Lower lobe of right lung (tissue), 2 donors: ENCODE measurements around the gene MACF1. TPM values are rescaled to one million over a fixed set of nuclear protein-coding genes. Genes with fewer than 3 reads are reported as not detected.
A peak's percentile ranks its signal among the peaks of the same experiment; 100 is the strongest.

Experiments
- ATAC-seq, 2 donors: fragments of 200-7000 bp; cut with Tn5 transposase; one replicate each; pipeline ENCODE4 v1.9.1; 2020 to 2022; ENCODE audit warnings: mild to moderate bottlenecking in 2 of 2, moderate library complexity in 2 of 2
- DNase-seq: peaks from one replicate; pipeline ENCODE4 v3.0.0-alpha.2; 2020
- H3K27ac ChIP-seq: fragments of 200-600 bp; one replicate; pipeline ENCODE4 v1.8.0; 2022
- H3K27me3 ChIP-seq: fragments of 200-600 bp; one replicate; pipeline ENCODE4 v1.8.0; 2022; ENCODE audit warnings: low read depth
- H3K36me3 ChIP-seq: fragments of 200-600 bp; one replicate; pipeline ENCODE4 v1.8.0; 2022; ENCODE audit warnings: mild to moderate bottlenecking
- H3K4me1 ChIP-seq: fragments of 200-600 bp; one replicate; pipeline ENCODE4 v1.8.0; 2022
- H3K4me3 ChIP-seq: fragments of 200-600 bp; one replicate; pipeline ENCODE4 v1.8.0; 2022; ENCODE audit warnings: mild to moderate bottlenecking
- H3K9me3 ChIP-seq: fragments of 200-600 bp; one replicate; pipeline ENCODE4 v1.8.0; 2022
- intact Hi-C: fragments of 100-400 bp; cut with DNase I; formaldehyde crosslinking; loops from one replicate; pipeline ENCODE4 v1.11.0; 2022
- total RNA-seq: library from RNA; stranded (reverse); fragmentation: NEBNext Ultra II Directional; extraction: Animal tissue kit (Norgen Biotek cat#: 25700); gene quantifications from one replicate; pipeline ENCODE4 v1.2.1, GENCODE V29; 2021
- TF ChIP-seq, protein P1 (sequence below): fragments of 200-600 bp; IDR thresholded peaks from one replicate; pipeline ENCODE4 v1.8.0; 2022; ENCODE audit warnings: antibody characterized with exemption, mild to moderate bottlenecking
- donor health status: DM: no; HTN: yes; CAD: no; lungs with severe emphysema.

MACF1 gene
- total RNA-seq, 1 donor from 2014 or later, result 506 TPM

DNA sequence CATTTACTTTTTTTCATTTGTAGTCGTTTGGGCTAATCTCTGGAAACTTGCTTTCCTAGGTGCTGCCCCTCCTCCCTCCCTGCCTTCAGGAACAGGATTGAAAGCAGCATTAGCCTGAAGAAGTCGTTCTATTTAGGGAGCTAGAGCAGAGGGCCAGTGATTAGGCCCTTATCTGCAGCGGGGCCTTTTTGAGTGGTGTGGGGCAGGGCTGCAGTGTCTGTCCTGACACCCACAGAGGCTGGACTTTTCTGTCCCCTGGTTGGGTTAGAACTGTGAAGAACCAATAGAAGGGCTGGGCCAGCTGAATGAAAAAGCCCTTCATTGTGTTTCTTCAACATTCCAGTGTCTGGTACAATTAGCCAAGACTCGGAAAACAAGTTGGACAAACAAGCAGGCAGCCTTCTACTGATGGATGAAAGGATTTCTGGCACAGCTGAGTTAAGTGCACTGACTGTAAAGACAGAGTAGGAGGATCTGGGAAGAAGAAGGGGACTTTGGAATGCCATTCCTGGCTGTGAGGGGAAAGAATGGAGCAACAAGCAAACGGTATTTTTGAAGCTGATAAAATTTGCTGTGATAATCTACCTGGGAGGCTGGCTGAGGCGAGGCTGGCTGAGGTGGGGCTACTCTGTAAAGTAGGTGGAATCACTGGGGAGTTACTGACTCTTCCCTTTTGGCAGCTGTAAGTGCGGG is 9.7 kb downstream of the MACF1 start:
- Histone ChIP-seq H3K4me3 (no peak overlapping the region), H3K36me3 (no peaks in the 10 kb centered on the region), H3K27me3 (no peaks in the 10 kb centered on the region), H3K9me3 (no peaks in the 10 kb centered on the region), H3K27ac (peak overlapping the region; percentile 69), H3K4me1 (peaks cover 68% of the 10 kb centered on the region)
- TF ChIP-seq, protein P1, sequence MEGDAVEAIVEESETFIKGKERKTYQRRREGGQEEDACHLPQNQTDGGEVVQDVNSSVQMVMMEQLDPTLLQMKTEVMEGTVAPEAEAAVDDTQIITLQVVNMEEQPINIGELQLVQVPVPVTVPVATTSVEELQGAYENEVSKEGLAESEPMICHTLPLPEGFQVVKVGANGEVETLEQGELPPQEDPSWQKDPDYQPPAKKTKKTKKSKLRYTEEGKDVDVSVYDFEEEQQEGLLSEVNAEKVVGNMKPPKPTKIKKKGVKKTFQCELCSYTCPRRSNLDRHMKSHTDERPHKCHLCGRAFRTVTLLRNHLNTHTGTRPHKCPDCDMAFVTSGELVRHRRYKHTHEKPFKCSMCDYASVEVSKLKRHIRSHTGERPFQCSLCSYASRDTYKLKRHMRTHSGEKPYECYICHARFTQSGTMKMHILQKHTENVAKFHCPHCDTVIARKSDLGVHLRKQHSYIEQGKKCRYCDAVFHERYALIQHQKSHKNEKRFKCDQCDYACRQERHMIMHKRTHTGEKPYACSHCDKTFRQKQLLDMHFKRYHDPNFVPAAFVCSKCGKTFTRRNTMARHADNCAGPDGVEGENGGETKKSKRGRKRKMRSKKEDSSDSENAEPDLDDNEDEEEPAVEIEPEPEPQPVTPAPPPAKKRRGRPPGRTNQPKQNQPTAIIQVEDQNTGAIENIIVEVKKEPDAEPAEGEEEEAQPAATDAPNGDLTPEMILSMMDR, result no peak
- intact Hi-C loops, result no loop called here
- peak; percentile 57 for DNase-seq
- ATAC-seq, result peak; percentile 89 to 90

DNA sequence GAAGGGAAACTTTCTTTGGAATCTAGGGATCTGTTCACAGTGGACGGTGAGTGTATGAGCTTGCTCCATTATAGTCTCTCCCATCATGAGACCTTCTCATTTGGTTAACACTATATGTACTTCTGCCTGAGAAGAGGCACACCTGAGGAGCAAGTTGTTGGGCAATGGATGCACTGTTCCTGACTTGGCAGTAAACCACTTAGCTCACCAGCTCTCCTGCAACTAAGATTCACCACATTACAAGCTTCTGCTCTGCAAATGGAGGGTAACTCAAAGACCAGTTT is 10.2 kb downstream of the MACF1 start:
- TF ChIP-seq, protein P1, result no peak
- intact Hi-C loops, result no loop called here
- ATAC-seq (peak; percentile 13 to 37), DNase-seq (no peak)
- Histone ChIP-seq H3K27me3 (no peaks in the 10 kb centered on the region), H3K27ac (peak overlapping the region; percentile 69), H3K4me1 (peaks cover 72% of the 10 kb centered on the region), H3K36me3 (peaks cover 4% of the 10 kb centered on the region), H3K9me3 (no peaks in the 10 kb centered on the region), H3K4me3 (no peak overlapping the region)

- Histone ChIP-seq H3K4me1 (peaks cover 76% of the 10 kb centered on the region), H3K27ac (peak overlapping the region; percentile 69), H3K27me3 (no peaks in the 10 kb centered on the region), H3K4me3 (peak overlapping the region; percentile 45), H3K9me3 (no peaks in the 10 kb centered on the region), H3K36me3 (peaks cover 6% of the 10 kb centered on the region)
- intact Hi-C loops, result no loop called here
- peak; percentile 53 for DNase-seq
- peak; percentile 39 to 74 for ATAC-seq
- TF ChIP-seq, protein P1, result no peak
These were observed 10.7 kb downstream of the MACF1 start for GRCh38 chr1:39214998-39215873.

- Histone ChIP-seq H3K4me3 (peak overlapping the region; percentile 45), H3K4me1 (peaks cover 78% of the 10 kb centered on the region), H3K36me3 (peaks cover 6% of the 10 kb centered on the region), H3K27me3 (no peaks in the 10 kb centered on the region), H3K9me3 (no peaks in the 10 kb centered on the region), H3K27ac (peak overlapping the region; percentile 69)
- TF ChIP-seq, protein P1, result no peak
- ATAC-seq, result no peak
- DNase-seq, result no peak
- intact Hi-C loops, result no loop called here
These were observed 12.3 kb downstream of the MACF1 start for GRCh38 chr1:39216771-39217170.

DNA sequence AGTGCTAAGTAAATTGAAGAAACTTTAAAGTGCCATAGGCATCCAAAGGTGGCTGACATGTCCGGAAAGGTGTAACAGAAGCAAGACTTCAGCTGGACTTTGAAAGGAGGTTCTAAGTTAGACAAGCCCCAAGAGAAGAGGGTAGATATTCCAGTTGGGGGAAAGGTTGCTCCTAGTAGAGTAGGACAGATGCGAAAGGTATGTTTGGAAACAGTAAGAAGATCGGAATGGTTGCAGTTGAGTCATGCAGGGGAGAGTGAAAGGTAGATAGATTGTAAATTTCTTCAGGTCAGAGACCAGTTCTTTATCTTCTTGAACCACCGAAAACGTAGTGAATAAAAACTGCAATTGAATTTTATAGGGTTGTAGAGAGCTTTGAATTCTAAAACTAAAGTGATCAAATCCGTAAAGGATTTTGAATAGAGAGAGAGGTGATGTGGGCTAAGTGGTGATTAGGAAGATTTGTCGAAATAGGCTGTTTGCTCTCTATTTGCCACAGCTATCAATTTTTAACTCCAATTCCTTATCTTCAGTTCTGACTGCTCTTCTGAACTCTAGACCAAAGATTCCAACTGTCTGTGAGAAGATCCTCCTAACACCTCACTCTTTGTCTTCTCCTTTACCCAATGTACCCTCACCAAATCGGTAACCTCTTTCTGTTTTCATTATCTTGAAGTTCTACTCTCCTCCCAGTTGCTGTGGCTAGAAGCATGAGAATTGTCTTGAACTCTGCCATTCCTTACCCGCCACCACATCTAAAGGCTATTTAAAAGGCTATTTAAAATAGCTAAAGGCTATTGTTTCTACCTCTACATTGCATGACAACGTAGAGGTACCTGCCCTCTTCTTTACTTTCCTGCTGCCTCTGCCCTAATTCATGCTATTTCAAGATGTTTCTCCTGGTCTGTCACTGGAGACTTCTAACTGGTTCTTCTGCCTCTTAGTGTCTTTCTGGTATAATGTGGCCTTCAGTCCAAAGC is 16.7 kb downstream of the MACF1 start:
- ATAC-seq, result no peak
- DNase-seq, result no peak
- Histone ChIP-seq H3K4me3 (no peak overlapping the region), H3K9me3 (no peaks in the 10 kb centered on the region), H3K27me3 (no peaks in the 10 kb centered on the region), H3K4me1 (peaks cover 64% of the 10 kb centered on the region), H3K27ac (no peak overlapping the region), H3K36me3 (peaks cover 6% of the 10 kb centered on the region)
- TF ChIP-seq, protein P1, result no peak
- intact Hi-C loops, result no loop called here
